Stimulated activated CD8-positive, alpha-beta memory T cell treated with anti-CD3 and anti-CD28 coated beads, Interleukin-2, amount 100 ng/mL, for 48 hours (primary cell): Measurements from ENCODE around the gene EPHA1.

ENCODE experiments used
- DNase-seq, 2 donors: peaks; one replicate each; pipeline ENCODE4 v3.0.0-alpha.2; 2020; ENCODE audit warnings: low read depth in 2 of 2

The EPHA1 gene

DNA sequence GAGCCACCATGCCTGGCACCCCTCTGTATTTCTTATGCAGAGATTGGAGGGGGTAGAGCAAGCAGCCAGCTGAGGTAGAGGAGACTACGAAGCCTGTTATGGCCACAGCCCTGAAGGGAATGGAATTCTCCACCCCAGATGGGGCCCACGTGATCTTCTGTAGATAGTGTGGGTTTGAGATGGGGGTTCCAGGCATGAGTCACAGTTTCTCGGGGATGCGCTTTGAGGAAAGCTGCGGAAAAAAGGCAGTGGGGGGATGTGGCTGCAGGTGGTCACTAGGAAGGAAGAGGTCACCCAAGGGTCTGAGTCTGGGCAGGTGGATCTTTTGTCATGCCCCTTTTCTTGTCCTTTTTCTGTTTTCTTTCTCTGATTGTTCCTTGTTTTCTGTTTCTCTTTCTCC is 57.6 kb downstream of the EPHA1 start:
- no peak for DNase-seq

DNA sequence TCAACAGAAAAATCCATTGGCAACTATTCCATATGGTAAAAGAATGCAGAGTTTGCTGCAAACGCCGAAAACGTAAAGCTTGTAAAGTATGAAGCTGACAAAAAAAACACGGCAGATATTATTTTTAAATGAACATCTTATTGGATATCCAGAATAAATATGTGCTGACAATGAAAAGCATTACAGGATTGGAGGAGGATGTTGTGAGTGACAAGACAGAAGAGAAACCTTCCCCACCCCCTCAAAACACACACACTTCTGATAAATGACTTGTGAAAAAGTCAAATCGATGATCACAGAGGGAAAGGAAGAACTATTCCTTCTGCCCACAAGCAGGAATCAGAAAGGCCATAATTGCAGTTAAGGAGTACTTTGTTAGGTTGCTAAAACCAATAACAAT is 60.7 kb downstream of the EPHA1 start:
- no peak for DNase-seq

DNA sequence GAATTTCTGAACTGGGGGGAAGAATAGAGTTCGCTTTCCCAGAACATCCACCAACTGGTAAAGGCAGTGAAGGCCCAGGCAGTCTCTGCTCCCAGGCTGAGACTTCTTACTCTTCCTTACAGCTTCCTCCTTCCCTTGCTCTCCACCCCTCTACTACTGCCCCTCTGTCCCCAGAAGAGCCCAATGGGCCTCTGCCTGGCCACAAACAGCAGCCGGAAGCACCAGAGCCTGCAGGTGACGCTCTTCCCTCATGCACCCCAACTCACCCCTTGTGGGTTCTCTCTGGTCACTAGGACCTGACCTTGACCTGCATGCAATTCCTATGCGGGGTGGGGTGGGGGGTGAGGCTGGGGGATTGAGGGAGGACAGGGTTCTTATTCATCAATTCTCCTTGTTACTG is 62.6 kb downstream of the EPHA1 start:
- no peak for DNase-seq

DNA sequence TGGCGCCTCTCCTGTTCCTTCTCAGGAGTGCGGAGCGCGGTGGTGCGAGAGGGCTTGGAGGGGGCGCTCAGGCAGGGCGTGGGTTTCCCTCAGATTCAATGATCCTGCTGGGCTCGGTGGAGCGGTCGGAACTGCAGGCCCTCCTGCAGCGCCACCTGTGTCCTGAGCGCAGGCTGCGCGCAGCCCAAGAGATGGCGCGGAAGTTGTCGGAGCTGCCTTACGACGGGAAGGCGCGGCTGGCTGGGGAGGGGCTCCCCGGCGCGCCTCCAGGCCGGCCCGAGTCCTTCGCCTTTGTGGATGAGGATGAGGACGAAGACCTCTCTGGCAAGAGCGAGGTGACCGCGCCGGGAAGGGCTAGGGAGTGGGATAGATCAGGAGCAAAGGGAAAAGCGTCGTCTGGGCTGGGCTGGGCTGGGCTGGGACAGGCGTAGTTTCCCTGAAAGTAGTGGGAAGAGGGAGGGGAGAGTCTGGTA is 63.2 kb downstream of the EPHA1 start:
- peak; percentile 47 to 66 for DNase-seq

DNA sequence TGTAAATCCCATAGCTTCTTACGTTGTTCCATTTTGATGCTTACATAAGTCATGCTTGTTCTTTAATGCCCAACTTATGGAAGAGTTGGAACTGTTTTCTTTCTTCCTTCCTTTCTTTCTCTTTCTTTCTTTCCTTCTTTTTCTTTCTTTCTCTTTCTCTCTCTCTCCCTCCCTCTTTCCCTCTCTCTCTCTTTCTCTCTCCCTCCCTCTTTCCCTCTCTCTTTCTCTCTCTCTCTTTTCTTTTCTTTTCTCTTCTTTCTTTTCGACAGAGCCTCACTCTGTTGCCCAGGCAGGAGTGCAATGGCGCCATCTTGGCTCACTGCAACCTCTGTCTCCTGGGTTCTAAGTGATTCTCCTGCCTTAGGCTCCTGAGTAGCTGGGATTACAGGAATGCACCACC is 65.1 kb downstream of the EPHA1 start:
- no peak for DNase-seq

DNA sequence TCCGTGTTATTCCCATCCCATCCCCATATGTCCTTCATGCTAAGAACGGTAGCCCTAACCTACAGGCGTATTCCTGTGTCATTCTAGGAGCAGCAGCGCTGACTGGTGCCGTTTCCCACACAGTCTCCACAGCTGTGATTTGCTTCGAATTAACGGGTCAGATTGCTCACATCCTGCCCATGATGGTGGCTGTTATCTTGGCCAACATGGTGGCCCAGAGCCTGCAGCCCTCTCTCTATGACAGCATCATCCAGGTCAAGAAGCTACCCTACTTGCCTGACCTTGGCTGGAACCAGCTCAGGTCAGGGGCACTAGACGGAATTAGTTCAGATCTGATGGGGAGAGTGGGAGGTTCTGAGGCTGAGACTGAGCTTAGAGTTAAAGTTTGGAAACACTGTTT is 66.8 kb downstream of the EPHA1 start:
- DNase-seq, result no peak
